ENCODE data around the gene CELSR1.

Gene CELSR1

DNA sequence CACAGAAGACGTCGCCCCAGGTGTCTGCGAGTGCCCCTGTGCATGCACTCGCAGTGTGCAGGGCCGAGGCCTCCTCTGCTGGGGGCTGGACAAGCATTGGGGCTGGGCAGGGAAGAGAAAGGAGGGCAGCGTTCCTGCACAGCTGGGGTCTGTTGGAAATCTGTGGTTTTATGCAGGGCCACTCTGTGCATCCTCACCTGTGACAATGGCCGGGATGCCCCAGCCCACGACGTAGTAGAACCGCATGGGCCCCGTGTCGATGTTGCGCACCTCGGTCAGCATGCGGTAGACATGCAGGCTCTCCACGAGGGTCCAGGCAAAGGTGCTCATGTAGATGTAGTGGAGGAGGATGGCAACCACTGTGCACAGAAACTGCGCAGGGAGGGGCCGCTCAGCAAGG lies 164.7 kb downstream of the CELSR1 start:
- no peak for DNase-seq

DNA sequence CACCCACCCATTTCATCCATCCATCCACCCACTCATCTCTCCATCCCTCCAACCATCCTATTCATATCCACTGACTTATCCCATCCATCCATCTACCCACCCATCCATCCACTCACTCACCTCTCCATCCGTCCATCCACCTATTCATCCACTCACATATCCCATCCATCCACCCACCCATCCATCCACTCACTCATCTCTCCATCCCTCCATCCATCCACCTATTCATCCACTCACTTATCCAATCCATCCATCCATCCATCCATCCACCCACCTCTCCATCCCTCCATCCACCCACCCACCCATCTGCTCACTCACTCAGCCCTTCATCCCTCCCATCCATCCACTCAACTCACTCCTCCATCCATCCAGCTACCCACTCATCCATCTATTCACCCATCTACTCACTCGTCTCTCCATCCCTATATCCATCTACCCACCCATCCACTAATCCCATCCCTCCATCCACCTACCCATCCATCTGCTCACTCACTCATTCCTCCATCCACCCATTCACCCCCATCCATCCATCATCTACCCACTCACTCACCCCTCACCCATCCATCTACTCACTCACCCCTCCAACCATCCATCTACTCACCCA lies 165.7 kb downstream of the CELSR1 start:
- DNase-seq = no peak

- DNase-seq = no peak
Observed at GRCh38 chr22:46370584-46371291, 166.7 kb downstream of the CELSR1 start.

GRCh38 chr22:46369716-46370583 lies 167.5 kb downstream of the CELSR1 start:
- no peak for DNase-seq

DNA sequence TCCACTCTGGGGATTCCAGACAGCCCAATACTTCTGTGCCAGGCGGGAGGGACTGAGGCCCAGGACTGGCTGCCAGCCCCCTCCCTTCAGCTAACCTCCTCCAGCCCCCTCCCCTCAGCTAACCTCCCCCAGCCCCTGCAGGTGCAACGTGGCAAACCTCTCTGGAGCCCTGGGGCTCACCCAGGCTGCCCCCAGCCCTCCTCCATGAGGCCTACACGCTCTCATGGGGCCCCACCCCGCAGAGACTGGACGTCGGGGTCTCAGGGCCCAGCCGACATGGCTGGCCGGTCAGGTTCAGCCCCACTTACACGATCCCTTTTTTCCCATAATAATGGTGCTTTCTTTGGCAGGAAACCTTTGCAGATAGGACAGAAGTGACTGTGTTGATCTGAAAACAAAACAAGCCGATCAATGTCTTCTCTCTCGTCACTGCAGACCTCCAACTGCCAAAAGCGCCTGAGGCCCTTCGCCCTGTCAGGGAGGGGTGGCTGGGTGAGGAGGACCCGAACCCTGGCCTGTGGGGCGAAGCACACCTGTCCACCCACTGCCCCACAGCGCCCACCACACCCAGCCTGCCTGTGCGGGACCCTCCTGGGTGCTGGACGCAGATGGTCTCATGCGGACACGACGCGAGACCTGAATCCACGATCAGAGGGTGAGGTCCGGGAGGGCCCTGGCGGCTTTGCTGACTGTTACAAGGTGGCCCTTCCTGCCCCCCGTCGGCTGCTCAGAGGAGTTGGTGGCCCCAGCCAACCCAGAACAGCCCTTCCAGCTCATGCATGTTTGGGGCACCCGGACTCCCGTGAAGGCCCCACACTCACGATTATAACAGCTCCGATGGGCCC lies 168.3 kb downstream of the CELSR1 start:
- DNase-seq = no peak

DNA sequence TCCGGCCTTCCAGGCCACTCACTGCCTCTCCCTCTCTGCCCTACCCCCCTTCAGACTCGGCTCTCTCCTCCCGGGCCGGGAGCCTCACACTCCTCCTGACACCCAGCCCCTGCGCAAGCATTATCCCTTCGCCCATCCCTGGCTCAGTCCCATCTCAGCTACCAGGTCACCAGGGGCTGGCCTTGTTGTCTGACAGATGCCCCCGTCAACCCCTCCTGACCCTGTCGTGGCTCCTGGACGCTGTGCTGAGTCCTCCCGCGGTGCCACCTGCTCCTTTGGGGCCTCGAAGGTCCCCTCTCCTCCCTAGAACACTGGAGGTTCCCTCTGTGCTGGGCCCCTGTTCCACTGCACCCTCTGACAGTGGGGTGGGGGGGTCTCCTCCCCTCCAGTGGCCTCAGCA lies 169.0 kb downstream of the CELSR1 start:
- no peak for DNase-seq

- DNase-seq = peak; percentile 5
Observed at GRCh38 chr22:46367707-46368191, 169.7 kb downstream of the CELSR1 start.

DNA sequence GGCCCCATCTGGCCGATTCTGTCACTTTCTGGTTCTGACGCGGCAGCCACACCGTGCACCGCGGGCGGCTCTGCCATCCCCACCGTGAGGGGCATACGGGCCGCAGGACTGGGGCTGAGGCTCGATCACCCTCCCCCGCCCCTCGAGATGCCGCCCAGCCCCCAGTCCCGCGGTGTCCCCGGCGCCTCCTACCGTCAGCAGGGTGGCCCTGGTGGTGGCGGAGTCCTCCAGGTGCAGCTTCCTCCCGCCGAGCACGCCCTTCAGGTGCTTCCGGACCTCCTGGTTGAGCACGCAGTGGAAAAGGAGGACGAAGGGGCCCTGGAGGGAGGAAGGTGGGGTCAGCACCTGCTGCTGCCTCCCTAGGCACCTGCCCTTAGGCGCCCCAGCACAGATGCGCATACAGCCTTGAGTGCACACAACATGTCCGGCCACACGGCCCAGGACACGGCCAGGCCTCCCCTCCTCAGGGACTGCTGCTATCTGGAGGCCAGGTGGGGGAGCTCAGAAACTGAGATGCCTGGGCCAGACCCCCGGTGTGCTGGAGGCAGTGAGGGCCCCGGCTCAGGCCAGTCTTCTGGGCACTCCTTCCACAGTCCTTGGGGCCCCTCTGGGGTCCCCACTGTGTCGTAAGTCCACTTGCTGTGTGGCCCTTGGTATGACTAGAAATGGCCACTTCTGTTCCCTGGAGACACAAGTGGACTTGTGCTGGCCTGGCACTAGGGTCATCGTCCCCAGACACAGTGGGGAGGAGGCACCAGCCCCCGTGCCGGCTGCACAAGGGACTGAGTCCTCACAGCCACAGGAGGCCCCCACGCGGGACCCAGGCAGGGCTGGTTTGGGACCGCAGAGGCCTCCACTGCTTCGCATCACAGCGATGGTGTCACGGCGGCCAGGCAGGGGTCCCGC lies 170.4 kb downstream of the CELSR1 start:
- no peak for DNase-seq

DNA sequence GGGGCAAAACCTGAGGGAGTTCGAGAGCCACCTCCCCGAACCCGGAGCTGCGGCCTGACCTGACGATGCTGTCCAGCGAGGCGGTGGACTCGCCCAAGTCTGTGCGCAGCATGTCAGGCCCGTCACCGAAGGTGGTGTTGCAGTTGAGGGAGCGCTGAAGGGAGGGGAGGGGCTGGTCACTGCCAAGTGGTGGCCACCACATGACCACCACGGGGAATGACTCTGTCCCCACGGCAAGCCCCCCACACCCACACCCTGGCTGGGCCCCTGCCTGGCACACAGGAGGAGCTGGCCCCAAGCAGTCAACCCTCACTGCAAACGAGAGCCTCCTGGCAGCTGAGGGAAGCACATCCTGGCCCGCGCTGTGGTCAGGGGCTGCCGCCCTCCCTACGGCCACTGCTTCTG lies 171.1 kb downstream of the CELSR1 start:
- DNase-seq = no peak

DNA sequence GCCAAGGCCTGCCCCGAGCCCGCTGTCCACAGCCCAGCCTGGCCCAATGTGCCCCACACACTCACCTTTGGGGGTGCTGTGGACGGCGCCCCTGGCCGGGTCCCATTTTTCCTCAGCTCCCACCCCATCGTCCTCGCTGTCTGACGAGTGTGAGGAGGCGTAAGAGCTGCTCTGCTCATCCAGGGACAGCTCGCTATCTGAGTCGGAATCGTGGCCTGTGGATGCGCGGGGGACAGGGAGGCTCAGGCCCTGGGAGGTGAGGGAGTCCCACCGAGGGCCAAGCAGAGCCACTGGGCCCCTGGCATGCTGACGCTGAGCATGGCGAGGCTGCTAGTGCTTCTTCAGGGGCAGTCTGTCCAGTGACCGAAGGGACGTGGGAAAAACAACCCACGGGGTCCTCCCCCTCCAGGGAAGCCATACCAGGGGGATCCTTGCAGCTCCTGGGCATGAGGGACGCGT lies 172.2 kb downstream of the CELSR1 start:
- DNase-seq = no peak

GRCh38 chr22:46364341-46365165 lies 172.9 kb downstream of the CELSR1 start:
- no peak for DNase-seq

- DNase-seq = no peak
Observed at GRCh38 chr22:46363611-46364321, 173.7 kb downstream of the CELSR1 start.

GRCh38 chr22:46362934-46363515 lies 174.4 kb downstream of the CELSR1 start:
- DNase-seq = no peak

DNA sequence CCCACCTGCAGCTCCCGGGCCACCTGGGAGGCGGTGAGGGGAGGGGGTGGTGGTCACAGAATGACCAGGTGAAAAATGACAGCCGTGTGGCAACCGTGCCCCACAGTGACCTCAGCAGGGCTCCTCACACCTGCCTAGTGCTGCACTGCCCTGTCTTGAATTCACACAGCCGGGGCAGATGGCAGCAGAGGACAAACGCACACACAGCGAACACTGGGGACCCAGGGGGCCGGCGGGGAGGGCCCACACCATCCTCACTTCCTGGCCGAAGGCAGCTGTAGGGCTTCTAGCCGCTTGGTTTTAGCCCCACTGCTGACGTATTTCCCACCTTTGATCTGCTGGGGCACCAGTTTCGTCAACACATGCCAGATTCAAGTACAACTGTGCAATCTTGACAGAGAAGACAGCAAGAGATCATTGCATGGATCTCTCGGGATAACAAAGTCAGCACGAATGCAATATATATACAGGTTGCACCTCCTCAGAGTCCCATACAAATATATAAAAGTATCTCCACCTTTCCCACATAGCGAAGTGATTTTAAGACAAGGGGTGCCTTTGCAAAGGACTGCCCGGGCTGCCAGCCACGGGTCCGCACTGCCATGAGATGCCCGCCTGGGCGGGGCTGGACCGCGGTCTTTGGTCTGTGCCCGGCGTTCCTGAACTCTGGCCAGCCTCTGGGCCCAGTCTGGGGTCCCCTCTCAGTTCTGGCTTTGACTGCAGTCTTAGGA lies 175.1 kb downstream of the CELSR1 start:
- no peak for DNase-seq

DNA sequence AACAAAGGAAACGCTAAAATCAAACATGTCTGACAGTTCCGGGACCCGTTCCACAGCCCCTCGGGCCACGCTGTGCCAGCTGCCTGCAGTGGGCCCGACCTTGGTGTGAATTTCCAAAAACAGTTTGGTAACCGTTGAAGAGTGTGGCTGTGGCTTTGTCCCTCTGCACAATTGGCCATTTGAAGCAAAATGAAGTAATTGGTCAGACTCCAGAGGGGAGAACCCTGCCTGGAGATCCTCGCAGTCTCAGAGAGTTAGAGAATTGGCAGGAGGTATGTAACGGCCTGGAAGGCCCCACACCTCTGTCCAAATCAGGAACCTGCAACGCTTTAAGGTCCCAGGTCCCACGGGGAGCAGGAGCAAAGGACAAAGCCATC lies 175.6 kb downstream of the CELSR1 start:
- no peak for DNase-seq

- no peak for DNase-seq
Observed at GRCh38 chr22:46360891-46361290, 176.5 kb downstream of the CELSR1 start.

- no peak for DNase-seq
Observed at GRCh38 chr22:46360097-46360496, 177.3 kb downstream of the CELSR1 start.

DNA sequence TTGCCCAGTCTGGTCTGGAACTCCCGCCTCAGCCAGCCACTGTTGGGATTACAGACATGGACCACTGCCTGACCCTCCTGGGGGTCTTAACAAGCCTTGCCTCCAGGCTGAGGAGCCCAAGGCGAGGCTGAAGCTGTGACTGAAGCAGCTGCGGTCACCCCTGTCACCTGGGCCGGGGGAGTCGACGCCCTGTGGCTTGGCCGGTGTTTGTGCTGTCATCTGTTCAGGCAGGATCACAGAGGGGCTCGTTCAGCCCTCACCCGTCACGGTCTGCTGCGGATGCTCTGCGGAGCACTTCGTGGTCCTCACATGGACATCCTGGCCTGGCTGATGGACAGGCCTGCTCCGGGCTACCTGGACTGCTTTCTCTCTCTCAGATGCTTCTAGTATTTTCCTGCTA lies 178.1 kb downstream of the CELSR1 start:
- no peak for DNase-seq

GRCh38 chr22:46358766-46359165 lies 178.7 kb downstream of the CELSR1 start:
- no peak for DNase-seq

All from amniotic stem cell (primary cell).